Fibroblast of the aortic adventitia (primary cell): ENCODE data around the gene SLC39A1. TPM values are rescaled to one million over a fixed set of nuclear protein-coding genes. Genes with fewer than 3 reads are reported as not detected.

Experiments used
- DNase-seq: peaks from one replicate; pipeline ENCODE4 v3.0.0-alpha.2; 2010; ENCODE audit warnings: low read depth
- H3K4me3 ChIP-seq: 2 replicates; pipeline ENCODE4 v1.5.1; 2011; ENCODE audit warnings: low read depth, mild to moderate bottlenecking, control low read depth, low read length, moderate library complexity
- total RNA-seq: library from RNA; depleted of rRNA; stranded (reverse); fragments of >200 nt; gene quantifications from 2 replicates; pipeline ENCODE4 v1.2.3, GENCODE V29; 2012; ENCODE audit warnings: low replicate concordance
- TF ChIP-seq, protein P1 (sequence below): IDR thresholded peaks from 2 replicates; pipeline ENCODE4 v1.5.1; 2011; ENCODE audit warnings: mild to moderate bottlenecking, low read length, control low read depth, inconsistent platforms; ENCODE audit not compliant: insufficient read depth

The SLC39A1 gene
- total RNA-seq, 1 donor = 85.9 TPM

DNA sequence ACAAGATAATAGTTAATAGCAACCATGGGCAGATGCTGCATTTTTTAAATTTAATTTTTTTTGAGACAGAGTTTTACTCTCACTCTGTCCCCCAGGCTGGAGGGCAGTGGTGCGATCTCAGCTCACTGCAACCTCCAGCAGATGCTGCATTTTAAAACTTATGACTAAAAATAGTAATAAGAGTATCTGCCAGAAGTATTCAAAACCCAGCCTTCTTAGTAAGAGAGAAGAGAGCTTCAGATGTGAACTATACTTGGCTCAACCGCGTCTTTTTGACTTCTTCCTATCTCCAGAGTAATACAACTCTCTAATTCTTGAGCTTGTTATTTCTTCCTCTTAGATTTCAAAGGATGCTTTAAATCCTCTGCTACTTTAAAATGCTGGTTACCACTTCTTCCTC lies 31.9 kb upstream of the SLC39A1 start:
- no peak for DNase-seq
- no peak overlapping the region for H3K4me3 ChIP-seq
- TF ChIP-seq, protein P1, sequence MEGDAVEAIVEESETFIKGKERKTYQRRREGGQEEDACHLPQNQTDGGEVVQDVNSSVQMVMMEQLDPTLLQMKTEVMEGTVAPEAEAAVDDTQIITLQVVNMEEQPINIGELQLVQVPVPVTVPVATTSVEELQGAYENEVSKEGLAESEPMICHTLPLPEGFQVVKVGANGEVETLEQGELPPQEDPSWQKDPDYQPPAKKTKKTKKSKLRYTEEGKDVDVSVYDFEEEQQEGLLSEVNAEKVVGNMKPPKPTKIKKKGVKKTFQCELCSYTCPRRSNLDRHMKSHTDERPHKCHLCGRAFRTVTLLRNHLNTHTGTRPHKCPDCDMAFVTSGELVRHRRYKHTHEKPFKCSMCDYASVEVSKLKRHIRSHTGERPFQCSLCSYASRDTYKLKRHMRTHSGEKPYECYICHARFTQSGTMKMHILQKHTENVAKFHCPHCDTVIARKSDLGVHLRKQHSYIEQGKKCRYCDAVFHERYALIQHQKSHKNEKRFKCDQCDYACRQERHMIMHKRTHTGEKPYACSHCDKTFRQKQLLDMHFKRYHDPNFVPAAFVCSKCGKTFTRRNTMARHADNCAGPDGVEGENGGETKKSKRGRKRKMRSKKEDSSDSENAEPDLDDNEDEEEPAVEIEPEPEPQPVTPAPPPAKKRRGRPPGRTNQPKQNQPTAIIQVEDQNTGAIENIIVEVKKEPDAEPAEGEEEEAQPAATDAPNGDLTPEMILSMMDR = no peak

DNA sequence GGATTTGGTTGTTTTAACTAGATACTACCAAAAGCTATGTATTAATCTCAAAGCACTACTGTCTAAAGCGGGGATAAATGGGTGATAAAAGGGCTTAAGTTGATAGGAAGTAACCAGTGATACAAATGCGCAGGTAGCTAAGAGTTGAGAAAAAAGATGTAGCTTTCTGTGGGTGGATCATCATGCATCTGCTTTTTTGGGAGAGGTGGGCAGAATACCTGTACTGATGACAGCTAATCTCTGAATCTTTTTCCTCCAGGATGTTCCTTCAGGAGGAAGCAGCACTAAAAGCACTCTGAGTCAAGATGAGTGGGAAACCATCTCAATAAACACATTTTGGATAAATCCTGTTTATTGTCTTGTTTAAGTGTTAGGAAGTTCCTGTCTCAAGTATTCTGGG lies 28.5 kb upstream of the SLC39A1 start:
- TF ChIP-seq, protein P1 = no peak
- peak overlapping the region; percentile 90 for H3K4me3 ChIP-seq
- no peak for DNase-seq

DNA sequence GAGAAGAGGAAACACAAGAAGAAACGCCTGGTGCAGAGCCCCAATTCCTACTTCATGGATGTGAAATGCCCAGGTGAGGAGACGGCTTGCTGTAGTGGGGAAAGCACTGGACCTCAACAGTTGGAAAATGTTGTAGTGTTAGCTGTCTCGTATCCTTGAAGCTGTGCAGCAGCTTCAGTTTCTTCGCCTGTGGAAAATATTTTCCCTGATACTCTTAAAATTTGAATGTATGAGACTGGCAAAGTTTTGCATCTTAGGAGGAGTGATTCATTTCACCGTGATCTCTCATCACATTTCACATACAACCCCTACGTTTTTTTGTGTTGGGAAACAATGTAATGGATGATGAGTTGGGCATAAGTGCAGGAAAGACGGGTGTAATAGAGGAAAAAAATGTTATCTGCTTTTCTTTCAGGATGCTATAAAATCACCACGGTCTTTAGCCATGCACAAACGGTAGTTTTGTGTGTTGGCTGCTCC lies 27.9 kb upstream of the SLC39A1 start:
- DNase-seq = no peak
- peak overlapping the region; percentile 90 for H3K4me3 ChIP-seq
- TF ChIP-seq, protein P1 = no peak

DNA sequence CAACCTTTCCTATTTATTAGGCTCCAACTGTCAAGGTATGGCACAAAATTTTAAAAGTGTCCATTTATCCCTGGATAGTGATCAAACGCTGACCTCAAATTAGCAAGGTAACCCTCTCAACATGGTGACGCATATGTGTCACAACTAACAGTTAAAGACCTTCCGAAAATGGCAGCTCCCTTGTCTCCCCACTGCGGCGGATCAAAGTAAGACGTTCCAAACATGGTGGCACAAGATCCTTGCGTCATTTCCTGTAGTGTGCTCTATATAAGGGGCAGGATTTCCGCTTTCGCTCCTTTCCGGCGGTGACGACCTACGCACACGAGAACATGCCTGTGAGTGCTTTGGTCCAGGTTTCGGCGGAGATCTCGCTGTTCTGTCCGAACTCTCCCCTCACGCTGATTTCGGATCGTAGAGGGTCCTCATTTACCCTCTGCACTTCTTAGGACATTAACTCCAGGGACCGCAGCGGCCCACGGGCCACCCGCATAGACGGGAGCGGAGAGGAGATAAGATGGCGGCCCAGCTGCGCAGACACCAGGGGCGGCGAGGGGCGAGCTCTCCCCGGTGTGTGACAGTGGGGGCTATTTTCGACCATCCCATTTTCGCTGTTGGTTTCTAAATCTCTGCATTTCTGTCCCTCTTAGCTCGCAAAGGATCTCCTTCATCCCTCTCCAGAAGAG lies 27.3 kb upstream of the SLC39A1 start, which contains the start of gene RPS27:
Gene RPS27 (plus strand): TSS at position 295 of the 683 bp plus-strand sequence. CDS start 35 bp downstream, at position 330.
- TF ChIP-seq, protein P1 = no peak
- peak; percentile 99 for DNase-seq
- peak within 1 kb of the TSS; percentile 90 for H3K4me3 ChIP-seq

DNA sequence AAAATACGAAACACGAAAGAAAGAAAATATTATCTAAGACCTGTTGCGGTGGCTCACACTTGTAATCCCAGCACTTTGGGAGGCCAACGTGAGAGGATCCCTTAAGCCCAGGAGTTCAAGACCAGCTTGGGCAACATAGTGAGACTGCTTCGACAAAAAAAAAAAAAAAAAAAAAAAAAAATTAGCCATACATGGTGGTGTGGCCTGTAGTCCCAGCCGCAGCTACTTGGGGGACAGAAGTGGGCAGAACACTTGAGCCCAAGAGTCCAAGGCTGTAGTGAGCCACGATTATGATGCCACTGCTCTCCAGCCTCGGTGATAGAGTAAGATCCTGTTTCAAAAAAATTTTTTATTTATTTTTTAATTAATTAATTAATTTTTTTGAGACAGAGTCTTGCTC lies 24.3 kb upstream of the SLC39A1 start:
- no peak for DNase-seq
- TF ChIP-seq, protein P1 = no peak
- no peak overlapping the region for H3K4me3 ChIP-seq

DNA sequence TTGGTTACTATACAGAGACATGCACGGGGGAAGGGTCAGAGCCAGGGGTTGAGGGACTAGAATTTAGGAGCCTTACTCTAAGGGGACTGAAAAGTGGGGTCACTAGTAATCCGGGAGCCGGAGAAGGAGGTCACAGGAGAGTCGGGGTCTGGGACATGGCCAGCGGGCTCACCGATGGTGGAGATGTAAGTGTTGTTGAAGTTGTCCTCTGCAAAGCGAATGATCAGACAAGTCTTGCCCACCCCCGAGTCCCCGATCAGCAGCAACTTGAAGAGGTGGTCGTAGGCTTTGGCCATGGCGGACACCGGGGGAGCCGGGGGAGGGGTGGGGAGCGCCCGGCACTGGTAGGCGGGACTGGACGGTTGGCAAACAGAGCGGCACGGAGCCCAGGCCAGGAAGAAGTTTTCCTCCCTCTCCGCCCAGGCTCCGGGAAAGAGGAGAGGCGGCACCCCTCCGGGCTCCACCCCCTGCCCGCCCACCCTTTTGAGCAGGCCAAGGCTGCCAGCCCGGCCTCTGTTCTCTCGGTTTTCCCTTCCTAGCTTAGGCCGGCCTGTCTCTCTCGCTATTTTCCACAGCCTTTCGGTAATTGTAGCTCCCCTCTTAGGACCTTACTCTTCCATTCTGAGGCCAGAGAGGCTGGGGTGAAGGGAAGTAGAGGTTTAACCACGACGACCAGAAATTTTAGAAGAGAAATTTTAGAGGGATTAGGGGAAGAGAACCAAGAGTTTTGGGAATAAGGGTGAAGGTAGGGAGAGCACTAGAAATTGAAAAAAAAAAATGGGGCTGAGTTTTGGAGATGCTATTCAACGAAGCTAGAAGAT lies 22.8 kb upstream of the SLC39A1 start, which contains the start of gene RAB13:
Gene RAB13 (minus strand): TSS at position 399 of the 821 bp plus-strand sequence. CDS start 103 bp downstream, at position 296.
- DNase-seq = peak; percentile 85
- TF ChIP-seq, protein P1 = no peak
- H3K4me3 ChIP-seq = peak within 1 kb of the TSS; percentile 96
